Mesodermal cell (in vitro differentiated cells): ENCODE data around the gene CFAP251.

Source experiments
- H3K27ac ChIP-seq: 2 replicates; pipeline ENCODE4 v1.7.0; 2013; ENCODE audit warnings: mild to moderate bottlenecking, low read depth, low read length, moderate library complexity; ENCODE audit not compliant: severe bottlenecking
- H3K36me3 ChIP-seq: 2 replicates; pipeline ENCODE4 v1.7.1; 2013; ENCODE audit warnings: mild to moderate bottlenecking, low read length, moderate library complexity; ENCODE audit not compliant: control insufficient read depth, insufficient read depth
- H3K4me1 ChIP-seq: one replicate; pipeline ENCODE4 v1.7.1; 2013; ENCODE audit warnings: mild to moderate bottlenecking, low read length; ENCODE audit not compliant: insufficient read depth, control insufficient read depth, poor library complexity, severe bottlenecking
- H3K4me3 ChIP-seq: 2 replicates; pipeline ENCODE4 v1.7.0; 2013; ENCODE audit warnings: low read length, control low read depth, mild to moderate bottlenecking; ENCODE audit not compliant: insufficient read depth, poor library complexity, severe bottlenecking; ENCODE audit errors: extremely low read depth
- H3K9me3 ChIP-seq: 2 replicates; pipeline ENCODE4 v1.7.1; 2013; ENCODE audit warnings: mild to moderate bottlenecking, low read length, moderate library complexity; ENCODE audit not compliant: control insufficient read depth
- WGBS, 2 experiments: methylation state at CpG; one replicate each; pipeline ENCODE4 v1.1.5; 2013; ENCODE audit warnings: missing lambda C conversion rate in 2 of 2; ENCODE audit not compliant: insufficient coverage in 2 of 2; 5-methylcytosine and 5-hydroxymethylcytosine counted together

CFAP251 gene

DNA sequence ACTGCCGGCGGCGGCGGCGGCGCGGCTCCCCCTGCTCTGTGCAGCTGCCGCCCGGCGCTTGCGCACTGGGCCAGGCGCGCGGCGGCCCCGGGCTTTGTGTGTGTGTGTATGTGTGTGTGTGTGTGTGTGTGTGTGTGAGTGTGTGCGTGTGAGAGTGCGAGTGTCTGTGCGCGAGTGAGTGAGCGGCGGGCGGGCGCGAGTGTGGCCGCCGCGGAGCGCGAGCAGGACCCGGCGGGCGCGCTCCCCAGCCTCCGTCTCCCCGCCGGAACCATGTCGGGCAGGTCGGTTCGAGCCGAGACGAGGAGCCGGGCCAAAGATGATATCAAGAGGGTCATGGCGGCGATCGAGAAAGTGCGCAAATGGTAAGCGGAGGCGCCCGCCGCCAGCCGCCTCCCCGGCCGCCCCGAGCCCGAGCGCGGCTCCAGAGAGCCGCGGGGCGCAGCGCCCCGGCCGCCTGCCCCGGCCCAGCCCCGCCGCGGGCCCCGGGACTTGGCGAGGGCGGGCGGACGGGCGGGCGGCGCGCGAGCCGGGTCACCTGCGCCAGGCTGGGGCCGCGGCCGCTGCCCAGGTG, 103.5 kb downstream of the CFAP251 start, which contains the start of gene BCL7A:
TSS of gene BCL7A (plus strand) at position 63 of the 571 bp plus-strand sequence. CDS start at position 271, 208 bp downstream.
- Histone ChIP-seq H3K4me3 (peak within 1 kb of the TSS; percentile 62), H3K9me3 (peaks cover 12% of the 10 kb centered on the region), H3K36me3 (no peaks in the 10 kb centered on the region), H3K27ac (no peak within 1 kb of the TSS), H3K4me1 (peaks cover 11% of the 10 kb centered on the region)
- 0 to 1% methylated on average over 56 to 64 of the region's 83 CpGs for WGBS, 2 experiments

DNA sequence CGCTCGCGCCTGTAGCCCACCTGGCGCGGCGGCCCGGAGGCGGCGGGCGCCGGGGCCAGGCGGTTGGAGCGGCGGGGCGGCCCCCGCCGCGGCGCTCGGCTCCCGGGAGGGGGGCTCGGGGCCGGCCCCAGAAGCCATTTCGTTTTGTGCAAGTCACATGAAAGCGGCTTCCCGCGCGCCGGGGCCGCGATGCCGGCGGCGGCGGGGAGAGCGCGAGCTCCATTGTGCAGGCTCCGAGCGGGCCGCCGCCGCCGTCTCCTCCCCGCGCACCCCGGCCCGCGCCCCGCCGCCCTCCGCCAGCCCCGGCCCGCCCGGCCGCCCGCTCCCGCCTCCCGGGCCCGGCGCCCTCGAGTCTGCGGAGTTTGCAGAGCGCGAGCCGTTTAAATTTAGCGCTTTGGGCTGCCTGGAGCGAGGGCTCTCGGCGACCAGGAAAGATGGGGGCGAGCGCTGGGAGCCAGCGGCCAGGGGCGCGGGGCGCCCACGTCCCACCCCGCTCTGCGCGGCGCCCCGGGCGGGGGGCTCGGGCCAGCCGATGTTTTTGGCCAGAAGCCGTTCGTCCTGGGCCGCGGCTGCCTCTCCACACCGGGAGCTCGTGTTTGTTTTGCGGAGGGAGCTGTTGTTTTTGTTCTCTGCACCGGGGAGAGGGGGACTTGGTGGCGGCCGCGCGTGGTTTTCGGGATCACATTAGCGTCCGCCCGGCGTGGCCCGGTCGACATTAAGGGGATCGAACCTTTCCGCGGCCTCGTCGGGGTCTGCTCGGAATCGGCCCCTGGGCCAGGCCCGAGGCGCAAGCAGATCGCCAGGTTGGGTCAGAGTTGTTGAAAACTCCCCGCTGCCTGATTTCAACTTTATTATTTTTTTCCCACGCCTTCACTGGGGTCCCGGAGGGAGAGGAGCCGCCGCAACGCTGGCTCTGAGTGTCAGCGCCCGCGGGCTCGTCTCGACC, 104.3 kb downstream of the CFAP251 start:
- Histone ChIP-seq H3K36me3 (no peaks in the 10 kb centered on the region), H3K27ac (peak overlapping the region; percentile 53), H3K4me3 (peak overlapping the region; percentile 62), H3K9me3 (peaks cover 12% of the 10 kb centered on the region), H3K4me1 (peaks cover 11% of the 10 kb centered on the region)
- WGBS, 2 experiments: 1% methylated on average over 82 to 92 of the region's 124 CpGs

DNA sequence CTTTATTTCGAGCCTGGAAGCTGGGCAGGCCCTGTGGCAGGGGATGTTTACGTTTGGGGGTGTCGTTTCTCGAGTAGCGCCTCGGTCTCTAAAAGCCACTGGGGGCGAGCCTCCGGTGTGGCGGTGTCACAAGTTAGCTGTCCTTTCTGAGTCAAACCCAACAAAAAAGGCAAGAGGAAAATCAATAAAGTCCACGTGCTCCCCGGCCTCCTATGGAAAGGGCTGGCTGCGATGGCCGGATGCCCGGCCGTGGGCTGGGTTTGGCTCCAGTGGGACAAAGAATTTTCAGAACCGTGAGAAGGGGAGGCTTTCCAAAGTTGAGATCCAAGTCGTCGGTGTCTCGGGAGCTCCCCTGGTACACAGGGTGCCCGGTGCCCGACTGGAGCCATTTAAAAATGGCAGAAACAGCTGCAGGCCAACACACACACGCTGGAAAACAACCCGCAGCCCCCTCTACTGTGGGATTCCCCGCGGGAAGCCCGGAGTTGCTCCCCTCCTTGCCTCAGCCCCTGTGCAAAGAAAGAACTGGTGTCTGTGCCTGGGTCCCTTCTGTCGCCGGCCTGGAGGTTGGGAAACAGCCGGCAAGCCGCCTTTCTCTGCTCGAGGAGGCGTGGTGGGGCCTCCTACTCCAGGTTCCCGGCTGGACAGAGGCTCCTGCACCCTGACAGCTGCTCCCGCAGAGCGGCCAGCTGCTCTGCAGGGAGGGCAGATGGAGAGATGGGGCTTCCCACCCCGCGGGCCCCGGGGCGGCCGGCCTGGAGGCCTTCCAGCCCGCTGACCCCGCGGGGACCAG, 105.1 kb downstream of the CFAP251 start:
- H3K4me3 ChIP-seq: peak overlapping the region; percentile 62
- H3K9me3 ChIP-seq: peaks cover 6% of the 10 kb centered on the region
- H3K4me1 ChIP-seq: peaks cover 11% of the 10 kb centered on the region
- H3K27ac ChIP-seq: peak overlapping the region; percentile 53
- no peaks in the 10 kb centered on the region for H3K36me3 ChIP-seq
- WGBS, 2 experiments: 20 to 23% methylated on average over 43 of the region's 43 CpGs

DNA sequence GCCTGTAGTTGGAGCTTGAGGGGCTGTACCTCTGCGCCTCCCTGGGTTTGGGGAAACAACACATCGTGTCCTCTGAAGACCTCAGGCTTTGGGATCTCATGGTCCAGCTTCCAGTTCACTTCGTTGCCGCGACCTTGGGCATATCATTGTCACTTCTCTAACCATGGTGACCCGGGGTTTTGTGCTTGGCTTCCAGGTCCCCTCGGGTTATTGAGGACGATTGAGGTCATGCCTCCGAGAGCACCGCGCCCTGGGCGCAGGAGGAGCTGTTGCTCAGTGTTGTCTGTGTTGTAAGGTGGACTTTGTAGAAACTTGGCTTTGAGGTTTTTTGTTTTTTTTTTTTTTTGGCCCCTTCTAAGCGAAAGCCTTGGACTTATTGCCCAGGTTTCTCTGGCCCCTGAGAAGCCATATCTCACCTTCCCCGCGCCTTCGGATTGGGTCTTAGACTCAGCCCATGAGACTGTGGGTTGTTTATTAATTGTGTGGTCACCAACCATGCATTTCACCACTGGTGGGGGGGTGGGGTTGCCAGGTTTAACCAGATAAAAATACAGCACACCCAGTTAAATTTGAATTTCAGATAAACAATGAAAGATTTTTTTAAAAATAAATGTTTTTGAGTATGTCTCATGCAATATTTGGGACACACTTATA, 105.9 kb downstream of the CFAP251 start:
- Histone ChIP-seq H3K4me3 (no peak overlapping the region), H3K36me3 (no peaks in the 10 kb centered on the region), H3K27ac (no peak overlapping the region), H3K9me3 (peaks cover under 1% of the 10 kb centered on the region), H3K4me1 (peaks cover 11% of the 10 kb centered on the region)
- 85% methylated on average over 11 to 12 of the region's 16 CpGs for WGBS, 2 experiments

DNA sequence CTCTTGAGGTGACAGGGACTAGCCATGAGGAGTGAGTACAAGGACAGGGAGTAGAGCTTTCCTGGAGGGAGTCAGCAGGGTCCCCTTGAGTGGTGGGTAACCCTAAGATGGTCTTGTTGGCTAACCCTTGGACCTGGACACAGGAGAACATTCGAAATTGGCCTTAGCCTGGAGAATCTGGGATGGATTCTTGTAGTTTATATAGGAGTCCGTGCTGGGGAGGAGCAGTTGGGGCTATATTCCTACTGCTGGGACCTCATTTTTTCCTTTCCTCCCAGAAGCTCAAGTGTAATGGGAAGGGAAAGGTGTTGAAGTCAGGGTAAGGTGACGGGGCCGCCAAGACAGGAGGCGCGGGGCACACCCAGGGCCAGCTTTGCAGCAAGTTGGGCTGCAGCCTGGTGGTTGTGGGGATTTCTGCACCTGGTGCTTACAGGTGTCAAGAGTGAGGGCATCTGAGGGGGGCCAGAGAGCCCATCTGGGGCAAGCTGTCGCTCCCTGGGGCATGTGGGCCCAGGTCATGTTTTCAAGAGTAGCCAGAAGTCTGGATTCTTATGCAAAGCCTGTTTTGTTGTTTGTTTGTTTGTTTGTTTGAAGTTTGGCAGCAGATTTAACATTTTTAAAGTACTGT, 108.4 kb downstream of the CFAP251 start:
- no peak overlapping the region for H3K27ac ChIP-seq
- WGBS, 2 experiments: 81 to 97% methylated on average over 5 to 6 of the region's 7 CpGs
- H3K9me3 ChIP-seq: no peaks in the 10 kb centered on the region
- peaks cover 11% of the 10 kb centered on the region for H3K4me1 ChIP-seq
- peaks cover 2% of the 10 kb centered on the region for H3K36me3 ChIP-seq
- H3K4me3 ChIP-seq: no peak overlapping the region

DNA sequence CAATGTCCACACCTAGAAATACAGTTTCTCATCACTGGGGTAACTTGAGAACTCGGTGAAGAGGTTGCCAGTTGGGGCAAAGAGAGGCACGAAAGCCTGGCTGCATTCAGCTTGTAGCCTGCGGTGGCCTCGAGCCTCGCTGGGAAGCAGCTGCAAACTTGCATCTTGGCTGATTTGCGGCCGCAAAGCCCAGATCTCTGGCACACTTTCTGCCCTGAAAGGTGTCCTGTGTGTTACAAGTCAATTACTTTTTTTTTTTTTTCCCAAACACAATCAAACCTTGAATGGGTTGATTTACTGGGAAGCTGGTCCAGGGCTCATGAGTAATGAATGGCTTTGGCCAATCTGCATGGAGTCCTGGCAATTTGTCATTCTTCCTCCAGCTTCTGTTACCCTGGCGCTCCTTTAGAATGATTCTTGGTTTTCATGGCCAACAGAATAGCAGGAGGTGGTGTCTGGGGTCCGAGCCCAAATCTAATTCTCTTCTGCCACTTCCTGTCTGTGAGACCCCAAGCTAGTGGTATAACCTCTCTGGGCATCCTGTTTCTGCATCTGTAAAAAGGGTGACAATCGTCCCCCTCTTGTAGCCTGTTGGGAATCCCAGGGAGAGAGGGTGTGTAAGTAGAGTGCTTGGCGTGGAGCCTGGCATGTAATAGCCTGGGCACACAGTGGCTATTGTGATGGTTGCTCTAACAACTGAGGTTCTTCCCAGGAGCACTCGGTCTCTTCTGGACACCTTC, 109.9 kb downstream of the CFAP251 start:
- WGBS, 2 experiments: 90 to 93% methylated on average over 11 to 12 of the region's 12 CpGs

DNA sequence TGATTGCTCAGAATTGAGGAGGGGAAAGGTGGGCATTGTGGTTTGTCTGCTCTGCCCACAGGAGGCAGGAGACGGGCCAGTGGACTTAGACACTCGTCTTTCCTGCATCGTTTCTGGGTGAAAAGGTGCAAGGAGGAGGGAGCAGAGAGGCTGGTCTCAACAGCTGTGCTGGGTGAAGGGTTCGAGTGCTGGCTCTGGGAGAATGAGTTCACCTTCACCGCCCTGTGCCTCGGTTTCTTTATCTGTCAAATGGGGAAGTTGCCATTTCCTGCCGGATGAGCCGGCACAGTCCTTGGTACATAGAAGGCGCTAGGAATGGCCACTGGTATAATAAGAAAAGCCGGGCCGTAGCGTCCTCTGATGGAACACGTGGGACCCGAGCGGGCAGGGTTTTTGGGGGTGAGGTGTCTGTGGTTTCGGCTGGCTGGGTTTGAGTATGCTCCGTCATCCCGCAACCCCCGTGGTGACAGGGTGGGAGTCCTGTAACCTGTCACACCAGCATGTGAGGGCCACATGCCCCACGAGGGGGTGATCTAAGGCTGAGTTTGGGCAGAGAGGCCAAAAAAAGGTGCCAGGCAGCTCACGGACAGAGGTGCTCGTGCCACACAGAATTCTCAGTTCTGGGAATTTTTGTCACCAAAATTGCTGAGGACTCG, 110.6 kb downstream of the CFAP251 start:
- 95% methylated on average over 21 to 23 of the region's 23 CpGs for WGBS, 2 experiments
- Histone ChIP-seq H3K9me3 (no peaks in the 10 kb centered on the region), H3K36me3 (peaks cover 14% of the 10 kb centered on the region), H3K4me1 (peaks cover 2% of the 10 kb centered on the region), H3K4me3 (no peak overlapping the region), H3K27ac (no peak overlapping the region)

More for the DNA sequence above, 109.9 kb downstream of the CFAP251 start:
- no peak overlapping the region for H3K27ac ChIP-seq
- H3K9me3 ChIP-seq: no peaks in the 10 kb centered on the region
- H3K36me3 ChIP-seq: peaks cover 14% of the 10 kb centered on the region
- H3K4me3 ChIP-seq: no peak overlapping the region
- H3K4me1 ChIP-seq: peaks cover 9% of the 10 kb centered on the region

DNA sequence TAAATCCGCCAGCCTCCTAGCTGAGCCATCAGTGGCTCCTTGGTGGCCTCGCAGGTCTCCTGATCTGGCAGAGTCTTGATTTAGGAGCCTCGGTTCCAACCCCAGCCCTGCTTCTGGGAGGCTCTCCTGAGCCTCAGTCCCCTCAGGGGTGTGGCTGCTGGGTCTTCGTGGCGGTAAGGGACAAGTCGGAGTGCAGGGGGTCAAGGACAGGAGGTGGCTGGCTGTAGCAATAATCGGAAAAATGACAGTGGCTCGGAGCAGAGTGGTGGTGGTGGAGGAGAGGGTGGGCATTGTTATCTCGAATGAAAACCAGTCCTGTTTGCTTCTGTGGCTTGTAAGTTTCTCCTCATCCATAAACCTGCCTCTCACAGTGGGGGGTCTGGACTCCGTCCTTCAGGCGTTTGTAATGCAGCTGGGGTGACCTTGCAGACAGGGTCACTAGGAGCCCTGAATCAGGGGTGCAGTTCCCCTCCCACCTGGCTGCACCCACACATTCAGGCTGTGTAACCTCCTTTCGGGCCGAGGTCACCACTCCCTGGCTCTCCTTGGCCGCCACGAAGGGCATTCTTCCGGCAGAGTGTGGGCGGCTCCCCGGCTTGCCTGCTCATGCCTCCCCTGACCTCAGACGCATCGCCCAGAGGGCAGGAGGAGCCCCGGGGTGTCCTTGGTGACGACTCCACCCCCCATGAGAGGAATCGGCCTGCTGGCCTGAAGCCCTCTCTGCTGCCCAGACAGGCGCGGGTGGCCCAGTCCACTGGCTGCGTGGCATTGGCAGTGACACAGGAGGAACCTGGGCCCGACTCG, 111.4 kb downstream of the CFAP251 start:
- no peak overlapping the region for H3K4me3 ChIP-seq
- no peaks in the 10 kb centered on the region for H3K4me1 ChIP-seq
- H3K36me3 ChIP-seq: peaks cover 14% of the 10 kb centered on the region
- no peaks in the 10 kb centered on the region for H3K9me3 ChIP-seq
- no peak overlapping the region for H3K27ac ChIP-seq
- 92 to 96% methylated on average over 14 to 25 of the region's 28 CpGs for WGBS, 2 experiments
